ENCODE data around the gene TMIGD1.

Gene TMIGD1

DNA sequence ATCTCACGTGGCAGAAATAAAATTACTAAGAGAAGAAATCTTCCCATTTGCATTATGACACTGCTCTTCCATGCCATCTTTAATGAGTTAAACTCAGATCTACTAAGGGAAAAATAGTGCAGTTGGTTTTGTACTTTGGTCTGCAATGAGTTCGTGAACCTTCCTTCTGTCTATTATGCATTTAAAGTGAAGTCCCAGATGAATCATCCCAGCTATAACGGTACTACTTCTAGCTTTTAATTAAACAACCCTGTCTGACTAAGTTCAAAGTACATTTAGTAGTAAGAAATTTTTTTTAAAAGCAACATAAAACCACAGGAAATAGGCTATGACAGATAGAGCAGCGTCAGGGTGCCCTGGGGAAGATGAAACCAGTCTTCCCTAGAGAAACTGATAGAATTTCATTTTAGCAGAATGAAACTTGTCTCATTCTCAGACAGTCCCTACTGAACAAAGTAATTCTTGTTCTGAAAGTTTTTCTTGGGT lies 1.8 kb downstream of the TMIGD1 start:
- TF ChIP-seq ZNF8 (CRISPR knock-in tag; IDR thresholded peaks at IDR 0.05), result no peak
- no peak for TF ChIP-seq ZNF565 (CRISPR knock-in tag; conservative IDR thresholded peaks at IDR 0.05; ENCODE audit: low read depth)
- no peak for TF ChIP-seq ZC3H10 (CRISPR knock-in tag; IDR thresholded peaks at IDR 0.05)
- TF ChIP-seq ISL1 (CRISPR knock-in tag; IDR thresholded peaks at IDR 0.05), result no peak
- no peak for TF ChIP-seq ZFP3 (CRISPR knock-in tag; IDR thresholded peaks at IDR 0.05)
- no peak for TF ChIP-seq TOX (CRISPR knock-in tag; IDR thresholded peaks at IDR 0.05; ENCODE audit: borderline replicate concordance)
- no peak for TF ChIP-seq TCF4 (CRISPR knock-in tag; IDR thresholded peaks at IDR 0.05; ENCODE audit: borderline replicate concordance)
- peak; percentile 84 for ATAC-seq

DNA sequence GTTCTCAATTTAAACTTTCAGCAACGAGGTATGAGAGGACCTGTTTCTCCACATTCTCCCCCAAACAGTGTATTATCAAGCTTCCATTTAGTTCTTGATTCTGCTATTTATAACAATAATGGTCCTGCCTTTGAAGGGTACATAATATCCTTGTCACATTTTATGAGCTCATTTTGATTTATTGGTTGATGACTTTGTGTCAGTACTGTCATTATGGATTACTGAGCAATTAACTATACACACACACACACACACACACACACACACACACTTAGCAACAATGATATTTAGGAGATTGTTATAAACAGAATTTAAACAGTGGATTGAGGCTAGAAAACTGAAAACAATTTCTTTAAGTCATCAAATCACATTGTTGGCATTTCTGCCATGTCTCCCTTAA lies 7.0 kb downstream of the TMIGD1 start:
- ATAC-seq, result no peak
- TF ChIP-seq GLIS3 (CRISPR knock-in tag; IDR thresholded peaks at IDR 0.05) (no peak), CSDC2 (CRISPR knock-in tag; IDR thresholded peaks at IDR 0.05) (no peak), RARB (CRISPR knock-in tag; IDR thresholded peaks at IDR 0.05) (no peak), ARNTL (CRISPR knock-in tag; IDR thresholded peaks at IDR 0.05; ENCODE audit: borderline replicate concordance, low read depth) (no peak), ZNF8 (CRISPR knock-in tag; IDR thresholded peaks at IDR 0.05) (no peak), OSR1 (CRISPR knock-in tag; IDR thresholded peaks at IDR 0.05) (no peak), ZFP30 (CRISPR knock-in tag; IDR thresholded peaks at IDR 0.05) (no peak), SNAI2 (CRISPR knock-in tag; IDR thresholded peaks at IDR 0.05) (no peak), TOX (CRISPR knock-in tag; IDR thresholded peaks at IDR 0.05; ENCODE audit: borderline replicate concordance) (no peak), TCF4 (CRISPR knock-in tag; IDR thresholded peaks at IDR 0.05; ENCODE audit: borderline replicate concordance) (no peak), PPARA (CRISPR knock-in tag; IDR thresholded peaks at IDR 0.05; ENCODE audit: borderline replicate concordance) (no peak), ZFP3 (CRISPR knock-in tag; IDR thresholded peaks at IDR 0.05) (no peak), ZNF70 (CRISPR knock-in tag; IDR thresholded peaks at IDR 0.05) (no peak), ESRRG (CRISPR knock-in tag; IDR thresholded peaks at IDR 0.05) (no peak), ZC3H10 (CRISPR knock-in tag; IDR thresholded peaks at IDR 0.05) (no peak)
- TF ChIP-seq, protein P1, sequence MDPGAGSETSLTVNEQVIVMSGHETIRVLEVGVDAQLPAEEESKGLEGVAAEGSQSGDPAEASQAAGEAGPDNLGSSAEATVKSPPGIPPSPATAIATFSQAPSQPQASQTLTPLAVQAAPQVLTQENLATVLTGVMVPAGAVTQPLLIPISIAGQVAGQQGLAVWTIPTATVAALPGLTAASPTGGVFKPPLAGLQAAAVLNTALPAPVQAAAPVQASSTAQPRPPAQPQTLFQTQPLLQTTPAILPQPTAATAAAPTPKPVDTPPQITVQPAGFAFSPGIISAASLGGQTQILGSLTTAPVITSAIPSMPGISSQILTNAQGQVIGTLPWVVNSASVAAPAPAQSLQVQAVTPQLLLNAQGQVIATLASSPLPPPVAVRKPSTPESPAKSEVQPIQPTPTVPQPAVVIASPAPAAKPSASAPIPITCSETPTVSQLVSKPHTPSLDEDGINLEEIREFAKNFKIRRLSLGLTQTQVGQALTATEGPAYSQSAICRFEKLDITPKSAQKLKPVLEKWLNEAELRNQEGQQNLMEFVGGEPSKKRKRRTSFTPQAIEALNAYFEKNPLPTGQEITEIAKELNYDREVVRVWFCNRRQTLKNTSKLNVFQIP (CRISPR knock-in tag; IDR thresholded peaks at IDR 0.05; ENCODE audit: borderline replicate concordance, low read depth), result no peak
- TF ChIP-seq, protein P2, sequence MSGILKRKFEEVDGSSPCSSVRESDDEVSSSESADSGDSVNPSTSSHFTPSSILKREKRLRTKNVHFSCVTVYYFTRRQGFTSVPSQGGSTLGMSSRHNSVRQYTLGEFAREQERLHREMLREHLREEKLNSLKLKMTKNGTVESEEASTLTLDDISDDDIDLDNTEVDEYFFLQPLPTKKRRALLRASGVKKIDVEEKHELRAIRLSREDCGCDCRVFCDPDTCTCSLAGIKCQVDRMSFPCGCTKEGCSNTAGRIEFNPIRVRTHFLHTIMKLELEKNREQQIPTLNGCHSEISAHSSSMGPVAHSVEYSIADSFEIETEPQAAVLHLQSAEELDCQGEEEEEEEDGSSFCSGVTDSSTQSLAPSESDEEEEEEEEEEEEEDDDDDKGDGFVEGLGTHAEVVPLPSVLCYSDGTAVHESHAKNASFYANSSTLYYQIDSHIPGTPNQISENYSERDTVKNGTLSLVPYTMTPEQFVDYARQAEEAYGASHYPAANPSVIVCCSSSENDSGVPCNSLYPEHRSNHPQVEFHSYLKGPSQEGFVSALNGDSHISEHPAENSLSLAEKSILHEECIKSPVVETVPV (CRISPR knock-in tag; IDR thresholded peaks at IDR 0.05), result no peak
- TF ChIP-seq, protein P3, sequence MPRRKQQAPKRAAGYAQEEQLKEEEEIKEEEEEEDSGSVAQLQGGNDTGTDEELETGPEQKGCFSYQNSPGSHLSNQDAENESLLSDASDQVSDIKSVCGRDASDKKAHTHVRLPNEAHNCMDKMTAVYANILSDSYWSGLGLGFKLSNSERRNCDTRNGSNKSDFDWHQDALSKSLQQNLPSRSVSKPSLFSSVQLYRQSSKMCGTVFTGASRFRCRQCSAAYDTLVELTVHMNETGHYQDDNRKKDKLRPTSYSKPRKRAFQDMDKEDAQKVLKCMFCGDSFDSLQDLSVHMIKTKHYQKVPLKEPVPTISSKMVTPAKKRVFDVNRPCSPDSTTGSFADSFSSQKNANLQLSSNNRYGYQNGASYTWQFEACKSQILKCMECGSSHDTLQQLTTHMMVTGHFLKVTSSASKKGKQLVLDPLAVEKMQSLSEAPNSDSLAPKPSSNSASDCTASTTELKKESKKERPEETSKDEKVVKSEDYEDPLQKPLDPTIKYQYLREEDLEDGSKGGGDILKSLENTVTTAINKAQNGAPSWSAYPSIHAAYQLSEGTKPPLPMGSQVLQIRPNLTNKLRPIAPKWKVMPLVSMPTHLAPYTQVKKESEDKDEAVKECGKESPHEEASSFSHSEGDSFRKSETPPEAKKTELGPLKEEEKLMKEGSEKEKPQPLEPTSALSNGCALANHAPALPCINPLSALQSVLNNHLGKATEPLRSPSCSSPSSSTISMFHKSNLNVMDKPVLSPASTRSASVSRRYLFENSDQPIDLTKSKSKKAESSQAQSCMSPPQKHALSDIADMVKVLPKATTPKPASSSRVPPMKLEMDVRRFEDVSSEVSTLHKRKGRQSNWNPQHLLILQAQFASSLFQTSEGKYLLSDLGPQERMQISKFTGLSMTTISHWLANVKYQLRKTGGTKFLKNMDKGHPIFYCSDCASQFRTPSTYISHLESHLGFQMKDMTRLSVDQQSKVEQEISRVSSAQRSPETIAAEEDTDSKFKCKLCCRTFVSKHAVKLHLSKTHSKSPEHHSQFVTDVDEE (CRISPR knock-in tag; IDR thresholded peaks at IDR 0.05), result no peak

DNA sequence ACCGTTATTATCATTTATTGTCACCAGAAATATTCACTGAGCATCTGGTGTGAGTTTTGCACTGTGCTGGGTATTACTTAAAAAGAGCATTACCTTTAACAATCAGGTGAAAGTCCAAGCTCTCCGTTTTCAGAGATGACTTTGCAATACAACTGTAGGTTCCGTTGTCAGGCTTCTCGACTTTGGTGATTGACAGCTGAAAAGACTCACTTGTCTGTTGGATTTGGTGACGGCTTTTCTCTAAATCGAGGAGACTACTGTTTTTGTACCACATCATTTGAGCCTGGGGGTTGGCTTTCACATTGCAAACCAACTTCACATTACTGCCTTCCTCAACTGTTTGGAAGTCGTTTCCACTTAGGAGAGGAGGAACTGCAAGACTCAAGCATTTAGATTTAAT lies 9.1 kb downstream of the TMIGD1 start:
- no peak for ATAC-seq
- TF ChIP-seq ISL1 (CRISPR knock-in tag; IDR thresholded peaks at IDR 0.05) (no peak), SNAI2 (CRISPR knock-in tag; IDR thresholded peaks at IDR 0.05) (no peak), ZNF70 (CRISPR knock-in tag; IDR thresholded peaks at IDR 0.05) (no peak), BACH2 (CRISPR knock-in tag; IDR thresholded peaks at IDR 0.05; ENCODE audit: borderline replicate concordance) (no peak), TOX (CRISPR knock-in tag; IDR thresholded peaks at IDR 0.05; ENCODE audit: borderline replicate concordance) (no peak), ZFP3 (CRISPR knock-in tag; IDR thresholded peaks at IDR 0.05) (no peak)
- TF ChIP-seq, protein P4, sequence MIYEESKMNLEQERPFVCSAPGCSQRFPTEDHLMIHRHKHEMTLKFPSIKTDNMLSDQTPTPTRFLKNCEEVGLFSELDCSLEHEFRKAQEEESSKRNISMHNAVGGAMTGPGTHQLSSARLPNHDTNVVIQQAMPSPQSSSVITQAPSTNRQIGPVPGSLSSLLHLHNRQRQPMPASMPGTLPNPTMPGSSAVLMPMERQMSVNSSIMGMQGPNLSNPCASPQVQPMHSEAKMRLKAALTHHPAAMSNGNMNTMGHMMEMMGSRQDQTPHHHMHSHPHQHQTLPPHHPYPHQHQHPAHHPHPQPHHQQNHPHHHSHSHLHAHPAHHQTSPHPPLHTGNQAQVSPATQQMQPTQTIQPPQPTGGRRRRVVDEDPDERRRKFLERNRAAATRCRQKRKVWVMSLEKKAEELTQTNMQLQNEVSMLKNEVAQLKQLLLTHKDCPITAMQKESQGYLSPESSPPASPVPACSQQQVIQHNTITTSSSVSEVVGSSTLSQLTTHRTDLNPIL (CRISPR knock-in tag; IDR thresholded peaks at IDR 0.05; ENCODE audit: low read depth), result no peak
- TF ChIP-seq, protein P1 (CRISPR knock-in tag; IDR thresholded peaks at IDR 0.05; ENCODE audit: borderline replicate concordance, low read depth), result no peak
- TF ChIP-seq, protein P2 (CRISPR knock-in tag; IDR thresholded peaks at IDR 0.05), result no peak
